ENCODE data around the gene LSM14A.
"Not testable (repeated sequence)": the region's sequence is repeated elsewhere in the genome, so short reads cannot be mapped to it uniquely, and the experiment has no call there.

The LSM14A gene

GRCh38 chr19:34232566-34233481 lies 60.5 kb downstream of the LSM14A start:
- no peak for DNase-seq

DNA sequence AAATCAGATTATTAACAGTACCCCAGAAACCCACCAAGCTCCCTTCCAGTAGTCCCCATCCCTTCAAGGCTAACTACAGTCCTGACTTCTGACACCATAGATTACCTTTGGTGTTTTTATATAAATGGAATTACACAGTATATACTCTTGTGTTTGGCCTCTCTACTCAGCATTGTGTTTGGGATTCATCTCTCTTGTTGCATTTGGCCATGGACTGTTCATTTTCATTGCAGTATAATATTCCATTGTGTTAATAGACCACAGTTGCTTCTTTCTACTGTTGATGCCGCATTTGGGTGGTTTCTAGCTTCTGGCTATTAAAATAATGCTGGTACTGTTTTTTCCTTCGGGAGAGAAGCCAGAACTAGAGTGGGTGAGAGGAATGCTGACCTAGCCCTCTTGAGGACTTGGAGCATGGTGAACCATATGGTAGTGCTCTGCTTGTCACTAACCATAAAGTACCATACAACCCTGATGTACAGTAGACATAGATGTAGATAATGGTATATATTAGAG lies 63.2 kb downstream of the LSM14A start:
- no peak for DNase-seq

GRCh38 chr19:34236035-34236987 lies 64.0 kb downstream of the LSM14A start:
- DNase-seq, result no peak

- DNase-seq, result no peak
Observed at GRCh38 chr19:34237283-34237682, 65.0 kb downstream of the LSM14A start.

DNA sequence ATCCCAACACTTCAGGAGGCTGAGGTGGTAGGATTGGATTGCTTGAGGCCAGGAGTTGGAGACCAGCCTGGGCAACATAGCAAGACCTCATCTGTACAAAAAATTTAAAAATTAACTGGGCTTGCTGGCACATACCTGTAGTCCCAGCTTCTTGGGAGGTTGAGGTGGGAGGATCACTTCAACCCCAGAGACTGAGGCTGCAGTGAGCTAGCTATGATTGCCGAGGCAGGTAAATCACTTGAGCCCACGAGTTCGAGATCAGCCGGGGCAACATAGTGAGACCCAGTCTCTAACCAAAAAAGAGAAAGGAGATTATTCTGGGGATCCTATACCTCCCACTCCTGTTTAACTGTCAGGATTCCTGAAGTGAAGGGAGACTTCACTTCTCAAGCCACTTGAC lies 65.6 kb downstream of the LSM14A start:
- DNase-seq, result no peak

DNA sequence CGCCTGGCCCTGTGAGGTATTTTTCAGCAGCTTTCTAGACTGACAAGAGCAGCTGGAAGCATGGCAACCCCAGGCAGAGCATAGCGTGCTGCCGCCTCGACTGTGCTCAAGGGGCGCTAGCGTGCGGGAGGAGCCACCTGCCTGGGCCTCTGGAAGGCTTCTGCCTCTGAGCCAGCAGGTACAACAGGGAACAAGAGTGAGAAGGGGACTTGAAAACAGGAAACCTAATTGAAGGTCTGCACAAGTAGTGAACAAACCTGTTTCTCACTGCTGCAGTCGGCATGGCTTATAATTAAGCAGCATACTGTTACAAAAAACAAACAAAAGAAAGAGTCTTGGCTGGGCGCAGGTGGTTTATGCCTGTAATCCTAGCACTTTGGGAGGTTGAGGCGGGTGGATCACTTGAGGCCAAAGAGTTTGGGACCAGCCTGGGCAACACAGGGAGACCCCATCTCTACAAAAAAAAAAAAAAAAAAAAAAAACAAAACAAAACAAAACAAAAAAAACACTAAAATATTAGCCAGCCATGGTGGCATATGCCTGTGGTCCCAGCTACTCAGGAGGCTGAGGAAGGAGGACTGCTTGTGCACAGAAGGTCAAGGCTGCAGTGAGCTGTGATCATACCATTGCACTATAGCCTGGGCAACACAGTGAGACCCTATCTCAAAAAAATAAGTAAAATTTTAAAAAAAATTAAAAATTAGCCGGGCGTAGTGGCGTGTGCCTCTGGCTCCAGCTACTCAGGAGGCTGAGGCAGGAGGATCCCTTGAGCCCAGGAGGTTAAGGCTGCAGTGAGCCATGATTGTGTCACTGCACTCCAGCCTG lies 69.4 kb downstream of the LSM14A start:
- DNase-seq, result no peak

DNA sequence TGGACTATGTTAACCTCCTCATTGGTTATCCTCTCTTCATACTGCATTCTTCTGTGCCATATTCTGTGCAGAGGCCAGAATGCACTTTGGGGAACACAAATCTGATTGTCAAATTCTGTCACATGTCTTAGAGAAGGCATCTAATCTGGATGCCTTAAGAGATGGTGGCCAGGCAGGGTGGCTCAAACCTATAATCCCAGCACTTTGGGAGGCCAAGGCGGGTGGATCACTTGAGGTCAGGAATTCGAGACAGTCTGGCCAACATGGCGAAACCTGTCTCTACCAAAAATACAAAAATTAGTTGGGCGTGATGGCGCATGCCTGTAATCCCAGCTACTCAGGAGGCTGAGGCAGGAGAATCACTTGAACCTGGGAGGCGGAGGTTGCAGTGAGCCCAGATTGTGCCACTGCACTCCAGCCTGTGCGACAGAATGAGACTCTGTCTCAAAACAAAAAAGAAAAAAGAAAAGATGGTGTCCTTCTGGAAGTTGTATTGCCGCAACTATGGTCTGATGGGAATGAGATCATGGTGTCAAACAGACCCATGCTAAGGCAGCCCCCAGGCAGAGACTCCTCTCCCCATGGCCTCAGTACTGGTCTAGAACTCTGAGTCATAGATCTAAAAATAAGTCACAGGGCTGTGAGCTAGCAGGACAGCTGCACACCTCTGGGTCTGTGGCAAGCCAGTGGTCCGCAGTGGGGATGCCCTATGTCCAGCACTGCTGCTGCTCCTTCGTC lies 71.0 kb downstream of the LSM14A start:
- not testable (repeated sequence) for DNase-seq

GRCh38 chr19:34243876-34244578 lies 71.7 kb downstream of the LSM14A start:
- no peak for DNase-seq

- no peak for DNase-seq
Observed at GRCh38 chr19:34244611-34245299, 72.5 kb downstream of the LSM14A start.

GRCh38 chr19:34246340-34246739 lies 74.0 kb downstream of the LSM14A start:
- no peak for DNase-seq

DNA sequence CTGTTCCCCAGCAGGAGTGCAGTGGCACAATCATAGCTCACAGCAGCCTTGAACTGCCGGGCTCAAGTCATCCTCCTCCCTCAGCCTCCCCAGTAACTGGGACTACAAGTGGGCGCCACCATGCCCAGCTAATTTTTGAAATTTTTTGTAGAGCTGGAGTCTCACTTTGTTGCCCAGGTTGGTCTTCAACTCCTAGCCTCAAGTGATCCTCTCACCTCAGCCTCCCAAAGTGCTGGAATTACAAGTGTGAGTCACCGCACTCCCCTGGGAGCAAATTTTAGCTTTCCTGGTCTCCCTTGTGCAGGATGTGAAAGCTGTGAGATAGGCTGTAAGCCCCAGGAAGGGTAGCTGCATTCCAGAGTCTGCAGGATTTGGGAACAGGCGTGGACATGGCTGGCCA lies 76.6 kb downstream of the LSM14A start:
- no peak for DNase-seq

- not testable (repeated sequence) for DNase-seq
Observed at GRCh38 chr19:34253167-34253566, 80.9 kb downstream of the LSM14A start.

DNA sequence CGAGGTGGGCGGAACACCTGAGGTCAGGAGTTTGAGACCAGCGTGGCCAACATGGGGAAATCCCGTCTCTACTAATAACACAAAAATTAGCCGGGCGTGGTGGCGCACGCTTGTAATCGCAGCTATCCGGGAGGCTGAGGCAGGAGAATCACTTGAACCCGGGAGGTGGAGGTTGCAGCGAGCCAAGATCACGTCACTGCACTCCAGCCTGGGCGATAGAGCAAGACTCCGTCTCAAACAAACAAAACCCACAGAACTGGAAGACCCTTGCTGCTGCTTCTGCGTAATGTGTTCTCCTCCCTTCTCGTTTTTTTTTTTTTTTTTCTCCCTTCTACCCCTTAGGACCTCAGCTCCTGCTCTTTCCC lies 81.4 kb downstream of the LSM14A start:
- not testable (repeated sequence) for DNase-seq

- DNase-seq, result peak; percentile 72
Observed at GRCh38 chr19:34254046-34254697, 81.9 kb downstream of the LSM14A start, which contains the start of gene GARRE1. TSS of gene GARRE1 (plus strand) at chr19:34254554. CDS start at chr19:34300474, 45,920 bp downstream.

GRCh38 chr19:34254698-34255432 lies 82.6 kb downstream of the LSM14A start:
- DNase-seq, result no peak

GRCh38 chr19:34255546-34255945 lies 83.2 kb downstream of the LSM14A start:
- no peak for DNase-seq

DNA sequence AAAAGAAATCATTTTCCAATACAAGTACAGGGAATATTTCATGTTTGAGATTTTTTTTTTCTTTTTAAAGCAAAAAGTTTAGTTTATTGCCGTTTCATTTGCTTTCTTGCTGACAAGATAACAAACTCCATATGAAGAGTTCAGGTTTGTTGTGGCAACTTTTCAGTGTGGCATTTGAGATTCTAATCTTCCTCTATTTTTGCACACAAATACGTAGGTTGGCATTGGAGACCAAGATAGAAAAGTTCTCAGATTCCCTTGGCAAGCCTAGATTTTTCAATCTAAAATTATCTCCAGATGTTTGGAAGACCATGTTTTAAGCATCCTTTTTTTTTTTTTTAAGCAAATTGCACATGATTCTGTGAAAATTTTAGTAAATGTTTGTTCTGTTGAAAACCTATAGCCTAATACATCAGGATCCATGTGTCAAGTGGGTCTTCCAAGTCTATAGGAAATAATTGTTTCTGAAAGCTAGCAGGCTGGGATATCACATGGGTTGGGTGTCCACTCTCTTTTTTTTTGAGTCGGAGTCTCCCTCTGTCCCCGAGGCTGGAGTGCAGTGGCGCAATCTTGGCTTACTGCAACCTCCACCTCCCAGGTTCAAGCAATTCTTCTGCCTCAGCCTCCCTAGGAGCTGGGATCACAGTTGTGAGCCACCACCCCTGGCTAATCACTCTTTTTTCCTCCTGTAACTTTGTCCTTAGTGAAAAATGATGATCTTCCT lies 84.7 kb downstream of the LSM14A start:
- no peak for DNase-seq

DNA sequence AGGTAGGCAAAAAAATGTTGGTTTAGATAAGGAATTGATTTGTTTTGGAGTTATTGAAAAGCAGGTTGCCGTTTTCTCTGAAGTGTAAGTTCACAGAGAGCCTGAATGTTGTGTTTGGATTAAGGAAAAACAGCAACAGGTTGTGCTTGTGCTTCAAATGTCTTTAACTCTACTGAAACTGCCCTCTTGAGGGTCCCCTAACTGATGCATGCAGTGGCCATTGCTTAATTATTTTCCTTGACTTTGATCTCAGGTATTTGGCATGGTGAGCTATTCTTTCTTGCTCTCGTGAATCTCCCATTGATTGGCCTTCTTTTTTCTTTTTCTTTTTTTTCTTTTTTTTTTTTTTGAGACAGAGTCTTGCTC lies 85.2 kb downstream of the LSM14A start:
- DNase-seq, result no peak

Data from effector CD8-positive, alpha-beta T cell (primary cell).